Endothelial cell of umbilical vein (primary cell): ENCODE data around the gene GAPDH.

Source experiments
- EZH2 ChIP-seq: IDR thresholded peaks from 2 replicates; pipeline ENCODE4 v1.6.1; 2012; ENCODE audit warnings: borderline replicate concordance, low read depth, mild to moderate bottlenecking, moderate library complexity, low read length, inconsistent platforms; ENCODE audit not compliant: severe bottlenecking
- JUN ChIP-seq: IDR thresholded peaks from 2 replicates; pipeline ENCODE4 v1.6.1; 2011; ENCODE audit warnings: borderline replicate concordance, low read depth; ENCODE audit not compliant: insufficient read length, insufficient read depth
- POLR2A ChIP-seq: IDR thresholded peaks from 2 replicates; pipeline ENCODE4 v1.6.1; 2012; ENCODE audit warnings: low read depth, mild to moderate bottlenecking, control low read depth, low read length
- TF ChIP-seq, protein P1 (sequence below), 2 donors: IDR thresholded peaks; 1 replicate in 1 of 2; 2 replicates in 1 of 2; pipeline ENCODE4 v1.5.1; 2011; ENCODE audit warnings: low read length in 2 of 2, mild to moderate bottlenecking in 2 of 2, moderate library complexity in 2 of 2, control low read depth in 1 of 2, inconsistent platforms in 1 of 2, low read depth in 1 of 2; ENCODE audit not compliant: insufficient read depth in 1 of 2; ENCODE audit errors: extremely low read depth in 1 of 2
- TF ChIP-seq, protein P2 (sequence below): IDR thresholded peaks from 2 replicates; pipeline ENCODE4 v1.6.1; 2011; ENCODE audit not compliant: insufficient read depth, insufficient read length

DNA sequence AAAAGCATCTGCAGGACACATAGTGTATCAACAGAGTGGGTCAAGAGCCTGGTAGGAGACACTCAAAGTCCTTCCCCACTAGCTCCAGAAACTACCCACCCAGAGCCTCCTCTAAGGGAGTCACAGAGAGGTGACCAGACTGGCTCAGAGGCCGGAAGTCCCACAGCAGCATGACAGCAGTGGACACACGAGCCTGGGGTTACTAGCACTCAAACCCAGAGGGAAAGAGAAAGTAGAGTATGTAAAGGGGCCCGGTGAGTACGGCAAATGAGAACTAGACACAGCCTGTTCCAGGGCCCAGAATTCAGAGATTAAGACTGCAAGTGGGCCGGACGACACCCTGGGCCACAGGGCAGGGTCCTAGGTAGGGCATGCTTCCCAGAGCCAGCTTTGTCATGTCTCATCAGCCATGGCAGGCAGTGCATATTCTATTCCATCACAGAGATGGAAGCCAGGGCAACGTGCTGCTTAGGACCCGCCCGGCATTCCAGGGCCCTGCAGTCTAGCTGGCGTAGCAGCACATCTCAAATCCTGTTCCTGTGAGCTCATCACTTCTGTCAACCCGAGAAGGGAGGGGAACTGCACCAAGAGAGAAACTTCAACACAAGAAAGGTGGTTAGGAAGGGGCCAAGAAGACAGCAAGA lies 17.3 kb downstream of the GAPDH start:
- TF ChIP-seq, protein P1, sequence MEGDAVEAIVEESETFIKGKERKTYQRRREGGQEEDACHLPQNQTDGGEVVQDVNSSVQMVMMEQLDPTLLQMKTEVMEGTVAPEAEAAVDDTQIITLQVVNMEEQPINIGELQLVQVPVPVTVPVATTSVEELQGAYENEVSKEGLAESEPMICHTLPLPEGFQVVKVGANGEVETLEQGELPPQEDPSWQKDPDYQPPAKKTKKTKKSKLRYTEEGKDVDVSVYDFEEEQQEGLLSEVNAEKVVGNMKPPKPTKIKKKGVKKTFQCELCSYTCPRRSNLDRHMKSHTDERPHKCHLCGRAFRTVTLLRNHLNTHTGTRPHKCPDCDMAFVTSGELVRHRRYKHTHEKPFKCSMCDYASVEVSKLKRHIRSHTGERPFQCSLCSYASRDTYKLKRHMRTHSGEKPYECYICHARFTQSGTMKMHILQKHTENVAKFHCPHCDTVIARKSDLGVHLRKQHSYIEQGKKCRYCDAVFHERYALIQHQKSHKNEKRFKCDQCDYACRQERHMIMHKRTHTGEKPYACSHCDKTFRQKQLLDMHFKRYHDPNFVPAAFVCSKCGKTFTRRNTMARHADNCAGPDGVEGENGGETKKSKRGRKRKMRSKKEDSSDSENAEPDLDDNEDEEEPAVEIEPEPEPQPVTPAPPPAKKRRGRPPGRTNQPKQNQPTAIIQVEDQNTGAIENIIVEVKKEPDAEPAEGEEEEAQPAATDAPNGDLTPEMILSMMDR (IDR thresholded peaks at IDR 0.05; ENCODE audit: extremely low read depth in 1 of 2, insufficient read depth in 1 of 2, low read depth in 1 of 2, low read length in 2 of 2): no peak
- no peak for TF ChIP-seq POLR2A
- TF ChIP-seq EZH2: no peak
- no peak for TF ChIP-seq JUN
- TF ChIP-seq, protein P2, sequence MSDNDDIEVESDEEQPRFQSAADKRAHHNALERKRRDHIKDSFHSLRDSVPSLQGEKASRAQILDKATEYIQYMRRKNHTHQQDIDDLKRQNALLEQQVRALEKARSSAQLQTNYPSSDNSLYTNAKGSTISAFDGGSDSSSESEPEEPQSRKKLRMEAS: no peak
